HTERT RPE-1 (cell line): ENCODE data around the gene KRT12.
"Not testable (repeated sequence)": the region's sequence is repeated elsewhere in the genome, so short reads cannot be mapped to it uniquely, and the experiment has no call there.

Experiments used
- in situ Hi-C: fragments of 300-500 bp; cut with MboI; formaldehyde crosslinking; loops from 4 replicates; pipeline ENCODE4 v1.14.3; 2020; ENCODE audit warnings: low sequenced_read_pairs

KRT12 gene

GRCh38 chr17:40884708-40885512, 17.9 kb upstream of the KRT12 start, which contains the start of gene KRT20:
Gene KRT20 (minus strand): TSS chr17:40885242. CDS start chr17:40885185, 57 bp downstream.
- in situ Hi-C loops: no loop called here

- in situ Hi-C loops: no loop called here
Measured at GRCh38 chr17:40883626-40884334, 16.8 kb upstream of the KRT12 start.

GRCh38 chr17:40883031-40883430, 16.0 kb upstream of the KRT12 start:
- in situ Hi-C loops: no loop called here

- in situ Hi-C loops: no loop called here
Measured at GRCh38 chr17:40879026-40879425, 12.0 kb upstream of the KRT12 start.

- in situ Hi-C loops: no loop called here
Measured at GRCh38 chr17:40878044-40878443, 11.0 kb upstream of the KRT12 start.

- in situ Hi-C loops: no loop called here
Measured at GRCh38 chr17:40873801-40874200, 6.8 kb upstream of the KRT12 start.

- in situ Hi-C loops: no loop called here
Measured at GRCh38 chr17:40873255-40873654, 6.2 kb upstream of the KRT12 start.

GRCh38 chr17:40872416-40872815, 5.4 kb upstream of the KRT12 start:
- in situ Hi-C loops: no loop called here

- in situ Hi-C loops: no loop called here
Measured at GRCh38 chr17:40871316-40871715, 4.3 kb upstream of the KRT12 start.

- in situ Hi-C loops: no loop called here
Measured at GRCh38 chr17:40870136-40870535, 3.1 kb upstream of the KRT12 start.

GRCh38 chr17:40864661-40865390, 2.2 kb downstream of the KRT12 start:
- in situ Hi-C loops: no loop called here

GRCh38 chr17:40862985-40863733, 3.9 kb downstream of the KRT12 start:
- in situ Hi-C loops: no loop called here

GRCh38 chr17:40859536-40859935, 7.5 kb downstream of the KRT12 start:
- in situ Hi-C loops: no loop called here

- in situ Hi-C loops: not testable (repeated sequence)
Measured at GRCh38 chr17:40858667-40859066, 8.4 kb downstream of the KRT12 start.

- in situ Hi-C loops: no loop called here
Measured at GRCh38 chr17:40857535-40857934, 9.5 kb downstream of the KRT12 start.

GRCh38 chr17:40854175-40854814, 12.7 kb downstream of the KRT12 start:
- in situ Hi-C loops: no loop called here

GRCh38 chr17:40852364-40852763, 14.7 kb downstream of the KRT12 start:
- in situ Hi-C loops: no loop called here

GRCh38 chr17:40850293-40850972, 16.6 kb downstream of the KRT12 start:
- in situ Hi-C loops: no loop called here

- in situ Hi-C loops: no loop called here
Measured at GRCh38 chr17:40849723-40850122, 17.3 kb downstream of the KRT12 start.
